GM13977 (cell line): ENCODE measurements around the gene MAN1C1.
"Not testable (repeated sequence)": the region's sequence is repeated elsewhere in the genome, so short reads cannot be mapped to it uniquely, and the experiment has no call there.

ENCODE experiments used
- DNase-seq: peaks from one replicate; pipeline ENCODE4 v3.0.0; 2012; ENCODE audit warnings: low spot score
- CTCF ChIP-seq: IDR thresholded peaks from 2 replicates; pipeline ENCODE4 v1.5.1; 2012; ENCODE audit warnings: mild to moderate bottlenecking, control low read depth; ENCODE audit not compliant: insufficient read depth; ENCODE audit errors: extremely low read depth, missing control alignments
- in situ Hi-C: fragments of 300-500 bp; cut with MboI; formaldehyde crosslinking; loops from one replicate; pipeline ENCODE4 v1.12.0; 2022; ENCODE audit warnings: low sequenced_read_pairs, low pct_unique_long_range_greater_than_20kb, mixed read lengths, inconsistent platforms; ENCODE audit not compliant: unreplicated experiment

MAN1C1 gene

DNA sequence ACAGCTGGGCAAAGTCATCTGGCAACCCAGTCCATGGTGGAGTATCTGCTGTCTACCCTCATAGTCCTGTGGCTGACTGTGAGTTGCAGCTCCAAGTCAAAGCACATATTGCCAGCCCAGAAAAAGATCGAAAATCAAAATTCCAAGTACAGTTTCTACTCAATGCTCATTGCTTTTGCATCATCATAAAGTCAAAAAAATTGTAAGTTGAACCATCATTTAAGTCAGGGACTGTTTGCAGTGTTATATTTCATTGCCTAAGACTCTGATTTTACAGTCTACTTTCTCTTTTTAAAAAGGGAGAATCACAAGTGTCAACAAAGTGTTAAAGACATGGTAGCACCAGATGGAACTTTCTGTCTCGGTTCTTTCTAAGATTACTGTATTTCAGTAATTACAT lies 22.7 kb upstream of the MAN1C1 start:
- in situ Hi-C loops, result no loop called here
- no peak for DNase-seq
- no peak for TF ChIP-seq CTCF

DNA sequence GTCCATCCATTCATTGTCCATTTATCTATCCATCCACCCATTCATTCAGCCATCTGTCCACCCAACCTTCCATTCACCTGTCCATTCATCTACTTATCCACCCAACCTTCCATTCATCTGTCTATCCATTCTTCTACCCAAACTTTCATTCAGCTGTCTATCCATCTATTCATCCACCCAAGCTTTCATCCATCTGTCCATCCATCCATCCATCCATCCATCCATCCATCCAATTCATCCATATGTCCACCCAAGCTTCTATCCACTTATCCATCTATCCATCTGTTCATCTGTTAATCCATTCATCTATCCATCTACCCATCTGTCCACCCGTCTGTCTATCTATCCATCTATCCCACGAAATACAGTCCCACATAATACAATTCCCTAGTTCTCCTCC lies 21.6 kb upstream of the MAN1C1 start:
- DNase-seq, result no peak
- no peak for TF ChIP-seq CTCF
- in situ Hi-C loops, result no loop called here

DNA sequence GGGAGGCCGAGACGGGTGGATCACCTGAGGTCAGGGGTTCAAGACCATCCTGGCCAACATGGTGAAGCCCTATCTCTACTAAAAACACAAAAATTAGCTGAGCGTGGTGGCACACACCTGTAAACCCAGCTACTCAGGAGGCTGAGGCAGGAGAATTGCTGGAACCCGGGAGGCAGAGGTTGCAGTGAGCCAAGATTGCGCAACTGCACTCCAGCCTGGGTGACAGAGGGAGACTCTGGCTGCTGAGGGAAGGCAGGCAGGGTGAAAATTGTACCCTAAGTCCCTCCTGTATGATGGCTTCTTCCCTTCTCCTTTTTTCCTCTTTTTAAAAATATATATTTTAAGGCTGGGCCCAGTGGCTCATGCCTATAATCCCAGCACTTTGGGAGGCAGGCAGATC lies 19.9 kb upstream of the MAN1C1 start:
- in situ Hi-C loops, result not testable (repeated sequence)

GRCh38 chr1:25598879-25599278 lies 17.7 kb upstream of the MAN1C1 start:
- DNase-seq, result no peak
- TF ChIP-seq CTCF, result no peak
- in situ Hi-C loops, result no loop called here

More for the DNA sequence above, 19.9 kb upstream of the MAN1C1 start:
- not testable (repeated sequence) for DNase-seq

DNA sequence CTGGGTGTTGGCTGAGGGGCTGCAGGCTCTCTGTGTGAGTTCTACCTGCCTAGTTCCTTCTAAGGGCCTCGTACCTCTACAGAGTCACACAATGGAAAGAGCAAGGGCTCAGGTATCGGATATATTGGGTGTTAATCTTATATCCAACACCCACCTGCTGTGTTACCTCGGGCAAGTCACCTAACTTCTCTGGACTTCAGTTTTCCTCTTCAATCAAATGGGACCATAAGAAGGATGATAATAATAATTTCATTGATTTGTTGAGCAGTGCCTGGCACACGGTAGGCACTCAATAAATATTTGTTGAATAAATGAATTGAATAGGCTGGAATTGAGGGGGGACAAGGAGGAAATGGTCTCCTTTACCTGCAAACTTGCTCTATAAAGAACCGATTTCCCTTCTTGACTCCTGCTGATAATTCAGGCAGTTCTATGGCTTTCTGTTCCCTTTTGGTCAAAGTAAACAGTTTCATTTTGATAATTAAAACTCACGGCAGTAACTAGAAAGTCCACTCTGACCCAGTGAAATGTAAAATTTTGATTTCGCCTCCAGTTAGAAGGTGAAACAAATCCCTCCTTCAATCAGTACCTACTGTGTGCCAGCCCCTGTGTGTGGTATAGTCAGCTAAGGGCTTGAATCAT lies 16.5 kb upstream of the MAN1C1 start:
- peak; percentile 64 for DNase-seq
- TF ChIP-seq CTCF, result no peak
- in situ Hi-C loops, result no loop called here

GRCh38 chr1:25600971-25601699 lies 15.5 kb upstream of the MAN1C1 start:
- DNase-seq, in situ Hi-C loops: not testable (repeated sequence)

GRCh38 chr1:25603779-25604538 lies 12.6 kb upstream of the MAN1C1 start:
- DNase-seq, in situ Hi-C loops: not testable (repeated sequence)

DNA sequence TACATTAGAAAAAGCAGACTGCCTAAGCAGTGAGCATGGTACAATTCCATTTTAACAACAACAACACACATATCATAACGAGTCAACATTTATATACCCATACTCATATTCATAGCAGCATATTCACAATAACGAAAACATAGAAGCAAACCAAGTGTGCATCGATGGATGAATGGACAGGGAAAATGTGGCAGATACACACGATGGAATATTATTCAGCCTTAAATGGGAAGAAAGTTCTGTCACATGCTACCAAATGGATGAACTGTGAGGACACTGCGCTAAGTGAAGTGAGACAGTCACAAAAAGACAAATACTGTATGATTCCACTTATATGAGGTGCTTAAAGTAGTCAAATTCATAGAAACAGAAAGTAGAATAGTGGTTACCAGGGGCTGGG lies 9.5 kb upstream of the MAN1C1 start:
- DNase-seq, result no peak
- in situ Hi-C loops, result no loop called here
- TF ChIP-seq CTCF, result no peak
